A673 (cell line): ENCODE measurements around the gene BGN. TPM values are rescaled to one million over a fixed set of nuclear protein-coding genes. Genes with fewer than 3 reads are reported as not detected.

Experiments
- BruUV-seq: library from RNA; stranded (reverse); fragments of 400-500 nt; replicated peaks from 2 replicates; lab custom pipeline; 2021; lab: Mats Ljungman, UMichigan
- CTCF ChIA-PET: fragments of 300-600 bp; sonication (Branson Sonifier 250); formaldehyde crosslinking; loops from one replicate; lab custom pipeline; 2022; ENCODE audit warnings: antibody characterized with exemption; lab: Charles Lee
- POLR2A ChIA-PET: fragments of 300-600 bp; sonication (Branson Sonifier 250); formaldehyde crosslinking; loops from one replicate; lab custom pipeline; 2022; ENCODE audit warnings: antibody characterized with exemption; ENCODE audit not compliant: low non-redundant PET; lab: Charles Lee
- DNase-seq: peaks from one replicate; pipeline ENCODE4 v3.0.0-alpha.2; 2015; ENCODE audit warnings: low spot score
- H3K27ac ChIP-seq: fragments of 200-600 bp; sonication (generic); 2 replicates; pipeline ENCODE4 v1.5.1; 2016; ENCODE audit warnings: mixed run types, low read depth, mild to moderate bottlenecking, mixed read lengths, antibody characterized with exemption, low read length; ENCODE audit not compliant: poor library complexity, severe bottlenecking
- H3K27me3 ChIP-seq: fragments of 200-600 bp; sonication (generic); replicated peaks from 2 replicates; pipeline ENCODE4 v1.6.1; 2017; ENCODE audit warnings: mixed run types, low read depth, mild to moderate bottlenecking, mixed read lengths, antibody characterized with exemption, low read length; ENCODE audit not compliant: insufficient read depth, poor library complexity
- H3K36me3 ChIP-seq: fragments of 200-600 bp; sonication (generic); 2 replicates; pipeline ENCODE4 v1.6.1; 2016; ENCODE audit warnings: mixed run types, mild to moderate bottlenecking, mixed read lengths, antibody characterized with exemption, low read length; ENCODE audit not compliant: insufficient read depth, poor library complexity, severe bottlenecking
- H3K4me1 ChIP-seq: fragments of 200-600 bp; sonication (generic); 2 replicates; pipeline ENCODE4 v1.6.1; 2017; ENCODE audit warnings: mixed run types, mild to moderate bottlenecking, mixed read lengths, antibody characterized with exemption, low read length; ENCODE audit not compliant: insufficient read depth, poor library complexity, severe bottlenecking
- H3K4me3 ChIP-seq: fragments of 200-600 bp; sonication (generic); 2 replicates; pipeline ENCODE4 v1.5.1; 2016; ENCODE audit warnings: low read depth, mixed run types, mild to moderate bottlenecking, mixed read lengths, low read length; ENCODE audit not compliant: poor library complexity, severe bottlenecking
- H3K9me3 ChIP-seq: fragments of 200-600 bp; sonication (generic); 2 replicates; pipeline ENCODE4 v1.6.1; 2016; ENCODE audit warnings: mixed run types, low read depth, mild to moderate bottlenecking, mixed read lengths, antibody characterized with exemption, low read length; ENCODE audit not compliant: poor library complexity, severe bottlenecking
- EZH2 ChIP-seq: fragments of 200-600 bp; sonication (generic); IDR thresholded peaks from 2 replicates; pipeline ENCODE4 v1.6.1; 2017; ENCODE audit warnings: borderline replicate concordance, low read depth, mild to moderate bottlenecking, mixed read lengths, antibody characterized with exemption, low read length; ENCODE audit not compliant: poor library complexity, severe bottlenecking
- intact Hi-C: fragments of 100-400 bp; cut with micrococcal nuclease; formaldehyde crosslinking; loops from one replicate; pipeline ENCODE4 v1.10.0; 2022; ENCODE audit not compliant: unreplicated experiment
- total RNA-seq: library from RNA; stranded (reverse); gene quantifications from 2 replicates; pipeline ENCODE4 v1.2.3, GENCODE V29; 2021
- TF ChIP-seq, protein P1 (sequence below): fragments of 300-800, 200-600 bp; sonication (generic); conservative IDR thresholded peaks from 2 replicates; pipeline ENCODE4 v1.5.1; 2017; ENCODE audit warnings: low read depth, mild to moderate bottlenecking, antibody characterized with exemption, low read length, moderate library complexity, mixed read lengths

The BGN gene
- total RNA-seq, 1 experiment from 2014 or later = 51.8 TPM

- POLR2A ChIA-PET = interaction anchor here (0.6 kb wide), 1 partner anchor 38 kb away, joined by 14 read pairs; no protein-coding TSS in a partner anchor
- Histone ChIP-seq H3K27me3 (no peaks in the 10 kb centered on the region), H3K4me1 (no peaks in the 10 kb centered on the region), H3K4me3 (no peak overlapping the region), H3K27ac (no peak overlapping the region), H3K9me3 (no peaks in the 10 kb centered on the region), H3K36me3 (no peaks in the 10 kb centered on the region)
- intact Hi-C loops = loop anchor here (10.0 kb wide), 1 partner anchor 467 kb away; no protein-coding TSS in a partner anchor
- DNase-seq = no peak
- TF ChIP-seq, protein P1, sequence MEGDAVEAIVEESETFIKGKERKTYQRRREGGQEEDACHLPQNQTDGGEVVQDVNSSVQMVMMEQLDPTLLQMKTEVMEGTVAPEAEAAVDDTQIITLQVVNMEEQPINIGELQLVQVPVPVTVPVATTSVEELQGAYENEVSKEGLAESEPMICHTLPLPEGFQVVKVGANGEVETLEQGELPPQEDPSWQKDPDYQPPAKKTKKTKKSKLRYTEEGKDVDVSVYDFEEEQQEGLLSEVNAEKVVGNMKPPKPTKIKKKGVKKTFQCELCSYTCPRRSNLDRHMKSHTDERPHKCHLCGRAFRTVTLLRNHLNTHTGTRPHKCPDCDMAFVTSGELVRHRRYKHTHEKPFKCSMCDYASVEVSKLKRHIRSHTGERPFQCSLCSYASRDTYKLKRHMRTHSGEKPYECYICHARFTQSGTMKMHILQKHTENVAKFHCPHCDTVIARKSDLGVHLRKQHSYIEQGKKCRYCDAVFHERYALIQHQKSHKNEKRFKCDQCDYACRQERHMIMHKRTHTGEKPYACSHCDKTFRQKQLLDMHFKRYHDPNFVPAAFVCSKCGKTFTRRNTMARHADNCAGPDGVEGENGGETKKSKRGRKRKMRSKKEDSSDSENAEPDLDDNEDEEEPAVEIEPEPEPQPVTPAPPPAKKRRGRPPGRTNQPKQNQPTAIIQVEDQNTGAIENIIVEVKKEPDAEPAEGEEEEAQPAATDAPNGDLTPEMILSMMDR = no peak
- TF ChIP-seq EZH2 = no peak
- no TSS peak for BruUV-seq
- CTCF ChIA-PET = no interaction called here
These were observed 6.8 kb downstream of the BGN start for GRCh38 chrX:153501530-153501929.

DNA sequence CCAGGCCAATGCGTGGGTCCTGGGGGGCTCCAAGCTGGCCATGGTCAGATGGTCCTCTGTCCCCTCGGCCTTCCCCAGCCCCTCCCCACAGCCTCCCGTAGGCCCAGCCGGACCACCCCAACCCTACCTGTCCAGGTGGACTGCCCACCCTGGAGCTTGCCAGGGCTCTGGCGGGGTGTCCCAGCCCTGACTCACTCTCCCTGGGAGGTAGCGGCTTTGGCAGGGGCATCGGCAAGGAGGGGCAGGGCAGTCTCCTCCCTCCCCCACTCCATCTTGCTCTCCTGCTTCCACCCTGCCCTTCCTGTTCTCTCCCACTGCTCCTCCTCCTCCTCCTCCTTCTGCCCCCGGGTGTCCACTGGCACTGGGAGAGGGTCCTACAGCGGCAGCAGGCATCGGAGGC, 7.4 kb downstream of the BGN start:
- intact Hi-C loops = loop anchor here (10.0 kb wide), 1 partner anchor 467 kb away; no protein-coding TSS in a partner anchor
- DNase-seq = no peak
- H3K4me1 ChIP-seq = no peaks in the 10 kb centered on the region
- no peak overlapping the region for H3K4me3 ChIP-seq
- ChIA-PET CTCF (no interaction called here), POLR2A (interaction anchor here (0.6 kb wide), 1 partner anchor 37 kb away, joined by 14 read pairs; no protein-coding TSS in a partner anchor)
- no peak overlapping the region for H3K27ac ChIP-seq
- TF ChIP-seq, protein P1 = no peak
- no peak for TF ChIP-seq EZH2
- H3K9me3 ChIP-seq = no peaks in the 10 kb centered on the region
- BruUV-seq = no TSS peak
- no peaks in the 10 kb centered on the region for H3K27me3 ChIP-seq
- H3K36me3 ChIP-seq = no peaks in the 10 kb centered on the region

DNA sequence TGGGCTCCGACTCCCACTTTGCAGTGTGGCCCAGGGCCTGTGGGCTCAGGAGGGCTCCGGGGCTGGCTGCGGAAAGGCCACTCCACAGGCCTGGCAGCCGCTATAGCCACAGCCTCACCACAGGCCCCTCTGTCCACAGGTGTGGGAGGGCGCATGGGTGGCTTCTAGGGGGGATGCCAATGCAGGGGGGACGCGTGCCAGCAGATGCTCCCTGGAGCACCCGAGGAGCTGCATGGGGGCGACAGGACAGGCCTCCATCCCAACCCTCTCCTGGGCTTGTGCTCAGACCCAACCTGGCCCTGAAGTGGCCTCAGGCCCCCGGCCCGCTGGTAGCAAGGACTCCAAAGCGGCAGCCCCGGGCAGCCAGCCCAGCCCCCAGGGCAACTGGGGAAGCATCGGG, 8.0 kb downstream of the BGN start:
- intact Hi-C loops = loop anchor here (10.0 kb wide), 1 partner anchor 468 kb away; no protein-coding TSS in a partner anchor
- Histone ChIP-seq H3K36me3 (no peaks in the 10 kb centered on the region), H3K4me1 (no peaks in the 10 kb centered on the region), H3K27ac (no peak overlapping the region), H3K9me3 (no peaks in the 10 kb centered on the region), H3K4me3 (no peak overlapping the region), H3K27me3 (no peaks in the 10 kb centered on the region)
- CTCF ChIA-PET = no interaction called here
- BruUV-seq = no TSS peak
- no peak for DNase-seq
- POLR2A ChIA-PET = no interaction called here
- no peak for TF ChIP-seq EZH2
- TF ChIP-seq, protein P1 = no peak
